HepG2 (cell line): ENCODE measurements around the gene BPIFB6. TPM values are rescaled to one million over a fixed set of nuclear protein-coding genes. Genes with fewer than 3 reads are reported as not detected.

Experiments used
- ADNP ChIP-seq: sonication (generic); formaldehyde crosslinking; IDR thresholded peaks from 2 replicates; pipeline ENCODE4 v1.4.0; 2020; ENCODE audit warnings: missing genetic modification reagents
- ASH2L ChIP-seq: fragments of 300-600, 200-600 bp; sonication (generic); IDR thresholded peaks from 2 replicates; pipeline ENCODE4 v1.7.0; 2017; ENCODE audit warnings: low read depth, mild to moderate bottlenecking, moderate library complexity, mixed read lengths, low read length; ENCODE audit not compliant: insufficient read length
- ATF3 ChIP-seq: sonication (generic); formaldehyde crosslinking; IDR thresholded peaks from 2 replicates; pipeline ENCODE4 v1.4.0; 2020; ENCODE audit warnings: missing genetic modification reagents
- CEBPB ChIP-seq: IDR thresholded peaks from 2 replicates; pipeline ENCODE4 v1.6.1; 2011; ENCODE audit warnings: low read depth, low read length, improper control_type of control experiment, borderline replicate concordance
- CSRNP2 ChIP-seq: sonication (generic); formaldehyde crosslinking; conservative IDR thresholded peaks from 2 replicates; pipeline ENCODE4 v1.8.0; 2022; ENCODE audit warnings: low read depth, missing genetic modification reagents
- ELF3 ChIP-seq: IDR thresholded peaks from 2 replicates; pipeline ENCODE4 v1.6.1; 2016; ENCODE audit warnings: missing genetic modification reagents, missing compliant biosample characterization
- HNRNPLL ChIP-seq: fragments of 200-400 bp; formaldehyde crosslinking; IDR thresholded peaks from 2 replicates; pipeline ENCODE4 v1.6.1; 2017; ENCODE audit warnings: mild to moderate bottlenecking, low read depth, low read length; ENCODE audit not compliant: poor library complexity, severe bottlenecking
- IRF2 ChIP-seq: IDR thresholded peaks from 2 replicates; pipeline ENCODE4 v1.6.1; 2018; ENCODE audit warnings: missing genetic modification reagents, missing compliant biosample characterization
- KLF9 ChIP-seq: IDR thresholded peaks from 2 replicates; pipeline ENCODE4 v1.6.1; 2016; ENCODE audit warnings: low read depth
- MIXL1 ChIP-seq: IDR thresholded peaks from 2 replicates; pipeline ENCODE4 v1.6.1; 2016
- NFE2L1 ChIP-seq: sonication (generic); formaldehyde crosslinking; IDR thresholded peaks from 2 replicates; pipeline ENCODE4 v1.4.0; 2020; ENCODE audit warnings: missing genetic modification reagents, mild to moderate bottlenecking, borderline replicate concordance
- RBM39 ChIP-seq: fragments of 200-400 bp; formaldehyde crosslinking; IDR thresholded peaks from one replicate; pipeline ENCODE4 v1.6.1; 2018; ENCODE audit warnings: antibody characterized with exemption, mild to moderate bottlenecking, low read depth, low read length; ENCODE audit not compliant: poor library complexity, severe bottlenecking
- RELA ChIP-seq: sonication (generic); formaldehyde crosslinking; IDR thresholded peaks from 2 replicates; pipeline ENCODE4 v1.4.0; 2020; ENCODE audit warnings: missing genetic modification reagents
- TCF12 ChIP-seq, 2 experiments: fragments of 450-650 bp in 1 of 2; sonication (generic) in 1 of 2; formaldehyde crosslinking in 1 of 2; IDR thresholded peaks; 2 replicates each; pipeline versions ENCODE4 v1.6.1 to v1.8.0; 2017 to 2022; ENCODE audit warnings: antibody characterized with exemption in 1 of 2, mild to moderate bottlenecking in 1 of 2, missing genetic modification reagents in 1 of 2, moderate library complexity in 1 of 2
- ZNF543 ChIP-seq: sonication (generic); formaldehyde crosslinking; IDR thresholded peaks from 2 replicates; pipeline ENCODE4 v1.4.0; 2020; ENCODE audit warnings: mild to moderate bottlenecking, missing genetic modification reagents
- ZNF687 ChIP-seq: sonication (generic); formaldehyde crosslinking; IDR thresholded peaks from 2 replicates; pipeline ENCODE4 v1.5.1; 2020; ENCODE audit warnings: mild to moderate bottlenecking, missing genetic modification reagents, moderate library complexity
- ZNF704 ChIP-seq: sonication (generic); formaldehyde crosslinking; IDR thresholded peaks from 2 replicates; pipeline ENCODE4 v1.8.1; 2023; ENCODE audit warnings: mild to moderate bottlenecking, inconsistent platforms, moderate library complexity, missing genetic modification reagents, borderline replicate concordance
- ZNF766 ChIP-seq: sonication (generic); formaldehyde crosslinking; IDR thresholded peaks from 2 replicates; pipeline ENCODE4 v1.5.0; 2020; ENCODE audit warnings: missing genetic modification reagents, borderline replicate concordance
- ZSCAN5A ChIP-seq: sonication (generic); formaldehyde crosslinking; IDR thresholded peaks from 2 replicates; pipeline ENCODE4 v1.8.0; 2022; ENCODE audit warnings: mild to moderate bottlenecking, missing genetic modification reagents, borderline replicate concordance
- polyA plus RNA-seq, 8 experiments: library from polyadenylated mRNA; depleted of rRNA in 3 of 8; stranded (reverse) in 7 of 8; unstranded in 1 of 8; fragments of >200 nt; fragmentation: Illumina TruSeq in 4 of 8; extraction: Trizol in 4 of 8; gene quantifications; 2 replicates each; pipeline versions ENCODE4 v1.2.1 to v1.2.3, GENCODE V29; 2011 to 2016; ENCODE audit warnings: low read depth in 4 of 8, missing spikeins in 1 of 8, mixed read lengths in 1 of 8; ENCODE audit not compliant: insufficient read depth in 1 of 8
- total RNA-seq, 5 experiments: library from RNA; depleted of rRNA; stranded (reverse); fragments of >200 nt; fragmentation: Illumina TruSeq; extraction: Trizol; gene quantifications; 2 replicates each; pipeline ENCODE4 v1.2.3, GENCODE V29; 2016; ENCODE audit warnings: low read depth in 1 of 5

Gene BPIFB6
- total and polyA plus RNA-seq, 2 of the 13 experiments (the other 11 are each of a cell fraction or from before 2014, with no cell fraction given): 0.13 to 1.7 TPM

- TF ChIP-seq RBM39 (no peak), HNRNPLL (peak; percentile 54), TCF12 (IDR thresholded peaks at IDR 0.05) (no peak), TCF12 (CRISPR knock-in tag; IDR thresholded peaks at IDR 0.05) (peak; percentile 22; the same call in 1 of the 2 replicates), MIXL1 (CRISPR knock-in tag) (no peak), ZNF766 (peak; percentile 76; the same call in 1 of the 2 replicates), IRF2 (CRISPR knock-in tag) (peak; percentile 43; the same call in 1 of the 2 replicates), NFE2L1 (CRISPR knock-in tag) (no peak), CSRNP2 (no peak), CEBPB (no peak), ELF3 (CRISPR knock-in tag) (no peak; the same call in 1 of the 2 replicates), ZNF687 (no peak; the same call in 1 of the 2 replicates), ZNF704 (CRISPR knock-in tag) (0 out of 2 replicates have a peak, but pooled peaks have one; percentile 12), KLF9 (peak; percentile 72; the same call in 1 of the 2 replicates), ZSCAN5A (CRISPR knock-in tag) (no peak), ASH2L (no peak), RELA (CRISPR knock-in tag) (no peak), ZNF543 (CRISPR knock-in tag) (no peak), ADNP (peak; percentile 53), ATF3 (CRISPR knock-in tag) (peak; percentile 31; the same call in 1 of the 2 replicates)
Observed at GRCh38 chr20:33008336-33009213, 22.9 kb upstream of the BPIFB6 start (continued).
